Prostate gland (tissue), 2 donors: ENCODE measurements around the gene PTGR2.

ENCODE experiments used
- CTCF ChIP-seq, 4 experiments: fragments of 200-600 bp in 2 of 4; fragments of 450-650 bp in 2 of 4; sonication (generic) in 2 of 4; IDR thresholded peaks; 1 replicate in 3 of 4; 2 replicates in 1 of 4; pipeline ENCODE4 v1.5.1; 2016 to 2019; ENCODE audit warnings: antibody characterized with exemption in 4 of 4, mild to moderate bottlenecking in 2 of 4, moderate library complexity in 2 of 4
- POLR2A ChIP-seq: fragments of 450-650 bp; IDR thresholded peaks from one replicate; pipeline ENCODE4 v1.6.1; 2016; ENCODE audit warnings: antibody characterized with exemption, mild to moderate bottlenecking
- POLR2AphosphoS5 ChIP-seq: sonication (generic); formaldehyde crosslinking; IDR thresholded peaks from one replicate; pipeline ENCODE4 v1.6.1; 2017; ENCODE audit warnings: antibody characterized with exemption

GRCh38 chr14:73903028-73903427 lies 51.4 kb downstream of the PTGR2 start:
- TF ChIP-seq CTCF (IDR thresholded peaks at IDR 0.05) (no peak), POLR2A (no peak), POLR2AphosphoS5 (no peak)
